Astrocyte of the cerebellum (primary cell): Measurements from ENCODE around the gene FTCDNL1.

Source experiments
- DNase-seq: peaks from one replicate; pipeline ENCODE4 v3.0.0-alpha.2; 2011; ENCODE audit warnings: low read depth
- H3K4me3 ChIP-seq: 2 replicates; pipeline ENCODE4 v1.5.1; 2011; ENCODE audit warnings: mild to moderate bottlenecking, low read depth, low read length, moderate library complexity
- CTCF ChIP-seq: IDR thresholded peaks from 2 replicates; pipeline ENCODE4 v1.5.1; 2012; ENCODE audit warnings: low read length, low read depth, moderate library complexity, mild to moderate bottlenecking; ENCODE audit errors: missing control alignments
- in situ Hi-C: cut with HindIII; loops from 2 replicates; pipeline ENCODE4 v1.10.0; 2017; ENCODE audit warnings: low sequenced_read_pairs

The FTCDNL1 gene

GRCh38 chr2:199770716-199771115 is 80.3 kb downstream of the FTCDNL1 start:
- H3K4me3 ChIP-seq, result no peak overlapping the region
- TF ChIP-seq CTCF, result no peak
- no peak for DNase-seq
- in situ Hi-C loops, result no loop called here

- no peak for DNase-seq
- in situ Hi-C loops, result no loop called here
- no peak overlapping the region for H3K4me3 ChIP-seq
- TF ChIP-seq CTCF, result no peak
Measured at GRCh38 chr2:199765646-199766045, 85.3 kb downstream of the FTCDNL1 start.

- DNase-seq, result no peak
- no peak for TF ChIP-seq CTCF
- in situ Hi-C loops, result no loop called here
- H3K4me3 ChIP-seq, result no peak overlapping the region
Measured at GRCh38 chr2:199764273-199764800, 86.7 kb downstream of the FTCDNL1 start.

- in situ Hi-C loops, result no loop called here
- H3K4me3 ChIP-seq, result no peak overlapping the region
- no peak for DNase-seq
- no peak for TF ChIP-seq CTCF
Measured at GRCh38 chr2:199762963-199763362, 88.0 kb downstream of the FTCDNL1 start.

- H3K4me3 ChIP-seq, result no peak overlapping the region
- in situ Hi-C loops, result no loop called here
- TF ChIP-seq CTCF, result no peak
- no peak for DNase-seq
Measured at GRCh38 chr2:199760574-199760973, 90.4 kb downstream of the FTCDNL1 start.

GRCh38 chr2:199757233-199757870 is 93.6 kb downstream of the FTCDNL1 start:
- TF ChIP-seq CTCF, result no peak
- DNase-seq, result no peak

More at GRCh38 chr2:199757233-199757870, 93.6 kb downstream of the FTCDNL1 start:
- H3K4me3 ChIP-seq, result no peak overlapping the region
- in situ Hi-C loops, result no loop called here
